ENCODE data around the gene NDUFV1. TPM values are rescaled to one million over a fixed set of nuclear protein-coding genes. Genes with fewer than 3 reads are reported as not detected.
"Not testable (repeated sequence)": the region's sequence is repeated elsewhere in the genome, so short reads cannot be mapped to it uniquely, and the experiment has no call there.

The NDUFV1 gene
- polyA plus RNA-seq, 3 donors = 71.6 to 174 (median 72.1) TPM

DNA sequence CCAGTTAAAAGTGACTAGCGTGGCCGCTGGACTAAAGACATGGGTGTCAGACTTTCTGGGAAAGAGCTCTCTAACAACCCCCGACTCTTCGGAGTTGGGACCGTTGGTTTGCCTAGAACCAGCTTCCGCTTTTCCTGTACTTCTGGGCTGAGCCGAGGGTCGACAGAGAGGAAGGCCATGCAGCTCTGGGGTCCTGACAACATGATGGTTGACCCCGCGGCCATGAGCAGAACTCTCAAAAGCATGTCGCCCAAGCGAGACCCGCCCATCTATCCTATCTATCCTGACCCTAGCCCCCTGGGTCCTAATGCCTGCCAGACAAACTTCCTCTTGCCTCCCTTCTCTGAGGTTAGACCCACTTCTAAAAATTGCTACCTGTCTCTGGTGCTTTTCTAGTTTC is 13.9 kb downstream of the NDUFV1 start:
- not testable (repeated sequence) for H3K9ac ChIP-seq (ENCODE audit: insufficient read depth, low read length, poor library complexity, severe bottlenecking); DNase-seq; H3K36me3 ChIP-seq (replicated peaks in 1 of 2; ENCODE audit: control insufficient read depth in 1 of 2, insufficient read depth in 2 of 2, low read length in 2 of 2); H3K4me1 ChIP-seq (ENCODE audit: control insufficient read depth in 1 of 2, insufficient read depth in 2 of 2, low read length in 2 of 2); H3K27ac Mint-ChIP-seq; H3K79me2 ChIP-seq (ENCODE audit: insufficient read depth, low read length); H3K4me1 Mint-ChIP-seq; H3K4me3 Mint-ChIP-seq; H3K9me3 ChIP-seq (replicated peaks in 1 of 2; ENCODE audit: control insufficient read depth in 1 of 2, insufficient read depth in 1 of 2, low read length in 2 of 2); H3K4me2 ChIP-seq (replicated peaks; ENCODE audit: extremely low read depth, low read length, poor library complexity, severe bottlenecking); H3K27ac ChIP-seq (ENCODE audit: low read depth in 1 of 2, low read length in 2 of 2); H3K36me3 Mint-ChIP-seq; H3K9me3 Mint-ChIP-seq; H2AFZ ChIP-seq (ENCODE audit: insufficient read depth, low read depth, low read length, poor library complexity, severe bottlenecking); H4K20me1 ChIP-seq (ENCODE audit: insufficient read depth, low read length); H3K4me3 ChIP-seq (replicated peaks in 1 of 3; ENCODE audit: low read depth in 2 of 3, low read length in 3 of 3)
- peaks cover 22 to 24% (median 23%) of the 10 kb centered on the region in 3 donors for H3K27me3 Mint-ChIP-seq (ENCODE audit: low read depth in 3 of 3)
- 95% methylated on average over 13 of the region's 13 CpGs for WGBS (ENCODE audit: insufficient coverage)
- H3K27me3 ChIP-seq (ENCODE audit: control insufficient read depth in 2 of 2, insufficient read depth in 2 of 2, low read length in 2 of 2) = peaks cover 0 to 13% of the 10 kb centered on the region in 2 donors
- intact Hi-C loops (cut with micrococcal nuclease) = loop anchor here in 1 of 2 donors (10.0 kb wide), 1 partner anchor 94 kb away; no protein-coding TSS in a partner anchor

DNA sequence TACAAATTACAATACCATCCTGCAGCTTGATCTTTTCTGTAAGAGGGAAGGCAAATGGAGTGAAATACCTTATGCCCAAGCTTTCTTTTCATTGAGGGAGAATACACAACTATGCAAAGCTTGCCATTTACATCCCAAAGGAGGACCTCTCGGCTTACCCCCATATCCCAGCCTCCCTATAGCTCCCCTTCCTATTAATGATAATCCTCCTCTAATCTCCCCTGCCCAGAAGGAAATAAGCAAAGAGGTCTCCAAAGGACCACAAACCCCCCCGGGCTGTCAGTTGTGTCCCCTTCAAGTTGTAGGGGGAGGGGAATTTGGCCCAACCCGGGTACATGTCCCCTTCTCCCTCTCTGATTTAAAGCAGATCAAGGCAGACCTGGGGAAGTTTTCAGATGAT is 15.2 kb downstream of the NDUFV1 start:
- not testable (repeated sequence) for H3K9me3 Mint-ChIP-seq; DNase-seq; H3K27me3 ChIP-seq (ENCODE audit: control insufficient read depth in 2 of 2, insufficient read depth in 2 of 2, low read length in 2 of 2); H3K4me2 ChIP-seq (replicated peaks; ENCODE audit: extremely low read depth, low read length, poor library complexity, severe bottlenecking); H3K36me3 Mint-ChIP-seq; H3K27ac ChIP-seq (ENCODE audit: low read depth in 1 of 2, low read length in 2 of 2); H3K4me3 ChIP-seq (replicated peaks in 1 of 3; ENCODE audit: low read depth in 2 of 3, low read length in 3 of 3); H3K36me3 ChIP-seq (replicated peaks in 1 of 2; ENCODE audit: control insufficient read depth in 1 of 2, insufficient read depth in 2 of 2, low read length in 2 of 2); H3K9me3 ChIP-seq (replicated peaks in 1 of 2; ENCODE audit: control insufficient read depth in 1 of 2, insufficient read depth in 1 of 2, low read length in 2 of 2); H4K20me1 ChIP-seq (ENCODE audit: insufficient read depth, low read length); H3K27ac Mint-ChIP-seq; H3K4me1 Mint-ChIP-seq; H3K4me3 Mint-ChIP-seq; H2AFZ ChIP-seq (ENCODE audit: insufficient read depth, low read depth, low read length, poor library complexity, severe bottlenecking); H3K9ac ChIP-seq (ENCODE audit: insufficient read depth, low read length, poor library complexity, severe bottlenecking); H3K79me2 ChIP-seq (ENCODE audit: insufficient read depth, low read length); H3K4me1 ChIP-seq (ENCODE audit: control insufficient read depth in 1 of 2, insufficient read depth in 2 of 2, low read length in 2 of 2)
- peaks cover 10 to 12% (median 11%) of the 10 kb centered on the region in 3 donors for H3K27me3 Mint-ChIP-seq (ENCODE audit: low read depth in 3 of 3)
- 86% methylated on average over 1 of the region's 3 CpGs for WGBS (ENCODE audit: insufficient coverage)
- intact Hi-C loops (cut with micrococcal nuclease) = loop anchor here in 1 of 2 donors (10.0 kb wide), 1 partner anchor 93 kb away; no protein-coding TSS in a partner anchor

DNA sequence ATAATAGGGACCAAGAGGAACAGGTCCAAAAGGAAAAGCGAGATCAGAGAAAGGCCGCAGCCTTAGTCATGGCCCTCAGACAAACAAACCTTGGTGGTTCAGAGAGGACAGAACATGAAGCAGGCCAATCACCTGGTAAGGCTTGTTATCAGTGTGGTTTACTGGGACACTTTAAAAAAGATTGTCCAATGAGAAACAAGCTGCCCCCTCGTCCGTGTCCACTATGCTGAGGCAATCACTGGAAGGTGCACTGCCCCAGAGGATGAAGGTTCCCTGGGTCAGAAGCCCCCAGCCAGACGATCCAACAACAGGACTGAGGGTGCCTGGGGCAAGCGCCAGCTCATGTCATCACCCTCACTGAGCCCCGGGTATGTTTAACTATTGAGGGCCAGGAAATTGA is 16.2 kb downstream of the NDUFV1 start:
- H3K36me3 ChIP-seq (replicated peaks in 1 of 2; ENCODE audit: control insufficient read depth in 1 of 2, insufficient read depth in 2 of 2, low read length in 2 of 2); H3K4me3 Mint-ChIP-seq; H3K4me1 Mint-ChIP-seq; H3K79me2 ChIP-seq (ENCODE audit: insufficient read depth, low read length); H3K4me2 ChIP-seq (replicated peaks; ENCODE audit: extremely low read depth, low read length, poor library complexity, severe bottlenecking); H3K9me3 ChIP-seq (replicated peaks in 1 of 2; ENCODE audit: control insufficient read depth in 1 of 2, insufficient read depth in 1 of 2, low read length in 2 of 2); H3K9ac ChIP-seq (ENCODE audit: insufficient read depth, low read length, poor library complexity, severe bottlenecking); H3K4me1 ChIP-seq (ENCODE audit: control insufficient read depth in 1 of 2, insufficient read depth in 2 of 2, low read length in 2 of 2); H3K27me3 ChIP-seq (ENCODE audit: control insufficient read depth in 2 of 2, insufficient read depth in 2 of 2, low read length in 2 of 2); H3K27me3 Mint-ChIP-seq (ENCODE audit: low read depth in 3 of 3); H3K9me3 Mint-ChIP-seq; H3K36me3 Mint-ChIP-seq; H2AFZ ChIP-seq (ENCODE audit: insufficient read depth, low read depth, low read length, poor library complexity, severe bottlenecking); H3K27ac ChIP-seq (ENCODE audit: low read depth in 1 of 2, low read length in 2 of 2); DNase-seq; H4K20me1 ChIP-seq (ENCODE audit: insufficient read depth, low read length); H3K4me3 ChIP-seq (replicated peaks in 1 of 3; ENCODE audit: low read depth in 2 of 3, low read length in 3 of 3); H3K27ac Mint-ChIP-seq: not testable (repeated sequence)
- 50% methylated on average over 2 of the region's 7 CpGs for WGBS (ENCODE audit: insufficient coverage)
- intact Hi-C loops (cut with micrococcal nuclease) = loop anchor here in 1 of 2 donors (10.0 kb wide), 1 partner anchor 92 kb away; no protein-coding TSS in a partner anchor

DNA sequence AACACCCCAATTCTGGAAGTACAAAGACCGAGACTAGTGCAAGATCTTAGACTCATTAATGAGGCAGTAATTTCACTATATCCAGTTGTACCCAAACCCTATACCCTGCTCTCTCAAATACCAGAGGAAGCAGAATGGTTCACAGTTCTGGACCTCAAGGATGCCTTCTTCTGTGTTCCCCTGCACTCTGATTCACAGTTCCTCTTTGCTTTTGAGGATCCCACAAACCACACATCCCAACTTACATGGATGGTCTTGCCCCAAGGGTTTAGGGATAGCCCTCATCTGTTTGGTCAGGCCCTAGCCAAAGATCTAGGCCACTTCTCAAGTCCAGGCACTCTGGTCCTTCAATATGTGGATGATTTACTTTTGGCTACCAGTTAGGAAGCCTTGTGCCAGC is 17.1 kb downstream of the NDUFV1 start:
- H3K9me3 ChIP-seq (replicated peaks in 1 of 2; ENCODE audit: control insufficient read depth in 1 of 2, insufficient read depth in 1 of 2, low read length in 2 of 2); H3K9ac ChIP-seq (ENCODE audit: insufficient read depth, low read length, poor library complexity, severe bottlenecking); H3K79me2 ChIP-seq (ENCODE audit: insufficient read depth, low read length); H3K4me1 ChIP-seq (ENCODE audit: control insufficient read depth in 1 of 2, insufficient read depth in 2 of 2, low read length in 2 of 2); H3K4me3 Mint-ChIP-seq; H2AFZ ChIP-seq (ENCODE audit: insufficient read depth, low read depth, low read length, poor library complexity, severe bottlenecking); H3K36me3 Mint-ChIP-seq; H3K27me3 ChIP-seq (ENCODE audit: control insufficient read depth in 2 of 2, insufficient read depth in 2 of 2, low read length in 2 of 2); H4K20me1 ChIP-seq (ENCODE audit: insufficient read depth, low read length); H3K27ac ChIP-seq (ENCODE audit: low read depth in 1 of 2, low read length in 2 of 2); H3K27ac Mint-ChIP-seq; H3K4me2 ChIP-seq (replicated peaks; ENCODE audit: extremely low read depth, low read length, poor library complexity, severe bottlenecking); H3K4me3 ChIP-seq (replicated peaks in 1 of 3; ENCODE audit: low read depth in 2 of 3, low read length in 3 of 3); H3K27me3 Mint-ChIP-seq (ENCODE audit: low read depth in 3 of 3); H3K9me3 Mint-ChIP-seq; H3K36me3 ChIP-seq (replicated peaks in 1 of 2; ENCODE audit: control insufficient read depth in 1 of 2, insufficient read depth in 2 of 2, low read length in 2 of 2); DNase-seq; H3K4me1 Mint-ChIP-seq: not testable (repeated sequence)
- no CpG with 5 or more reads among the region's 1 CpG for WGBS (ENCODE audit: insufficient coverage)
- intact Hi-C loops (cut with micrococcal nuclease) = loop anchor here in 1 of 2 donors (10.0 kb wide), 1 partner anchor 91 kb away; no protein-coding TSS in a partner anchor
